Pancreas (tissue), 10 donors: ENCODE results near the gene EPHX1. TPM values are rescaled to one million over a fixed set of nuclear protein-coding genes. Genes with fewer than 3 reads are reported as not detected.
A peak's percentile ranks its signal among the peaks of the same experiment; 100 is the strongest.
"Not testable (repeated sequence)": the region's sequence is repeated elsewhere in the genome, so short reads cannot be mapped to it uniquely, and the experiment has no call there.

Experiments
- ATAC-seq, 4 donors: fragments of 200-7000 bp; cut with Tn5 transposase; one replicate each; pipeline versions ENCODE4 v1.8.0 to v1.9.1; 2020; ENCODE audit warnings: mild to moderate bottlenecking in 4 of 4, moderate library complexity in 4 of 4
- DNase-seq, 6 donors: peaks; one replicate each; pipeline ENCODE4 v3.0.0-alpha.2; 2020
- FAIRE-seq: peaks from 2 replicates; lab custom pipeline; 2012; peaks lifted over from hg19 to GRCh38; lab: Jason Lieb, UNC
- H3K27ac ChIP-seq, 4 donors: fragments of 200-600 bp; sonication (generic); 1 replicate in 3 of 4; 2 replicates in 1 of 4; pipeline versions ENCODE4 v1.5.0 to v1.8.0; 2020
- H3K27me3 ChIP-seq, 4 donors: fragments of 200-600 bp; one replicate each; pipeline ENCODE4 v1.8.0; 2021
- H3K36me3 ChIP-seq, 3 donors: fragments of 200-600 bp; sonication (generic) in 1 of 3; one replicate each; pipeline versions ENCODE4 v1.5.0 to v1.8.0; 2020 to 2021
- H3K4me1 ChIP-seq, 3 donors: fragments of 200-600 bp; one replicate each; pipeline ENCODE4 v1.8.0; 2021
- H3K4me3 ChIP-seq, 4 donors: fragments of 200-600 bp; sonication (generic) in 2 of 4; one replicate each; pipeline versions ENCODE4 v1.5.0 to v1.8.0; 2020 to 2021
- H3K9me3 ChIP-seq, 4 donors: fragments of 200-600 bp; one replicate each; pipeline ENCODE4 v1.8.0; 2021
- CTCF ChIP-seq, 4 donors: fragments of 200-600 bp; sonication (generic) in 3 of 4; IDR thresholded peaks; one replicate each; pipeline versions ENCODE4 v1.5.0 to v1.8.0; 2021; ENCODE audit warnings: antibody characterized with exemption in 4 of 4
- WGBS, 2 donors: extraction: QIAGEN DNeasy Blood & Tissue Kit; methylation state at CpG; one replicate each; pipeline ENCODE4 v1.1.7; 2013; 5-methylcytosine and 5-hydroxymethylcytosine counted together
- intact Hi-C, 3 donors: fragments of 100-400 bp; cut with DNase I; formaldehyde crosslinking; loops; one replicate each; pipeline versions ENCODE4 v1.11.1 to v1.14.2; 2022
- polyA plus RNA-seq, 2 donors: library from polyadenylated mRNA; stranded (reverse); fragments of 200-250 nt; gene quantifications; one replicate each; pipeline ENCODE4 v1.2.3, GENCODE V29; 2013
- total RNA-seq, 6 donors: library from RNA; stranded (reverse); fragmentation: NEBNext Ultra II Directional in 4 of 6; extraction: Animal tissue kit (Norgen Biotek cat#: 25700) in 4 of 6; gene quantifications; one replicate each; pipeline versions ENCODE4 v1.2.1 to v1.2.4, GENCODE V29; 2021 to 2023
- donor health status: healthy with polysubstance abuse.
- donor health status: DM: no; HTN: no; CAD: no; lungs with moderate emphysema.
- donor health status: DM: no; HTN: no; CAD: no.
- donor health status: control.
- donor health status: control.
- donor health status: Bipolar disorder and iron deficiency.
- donor health status: DM: yes; HTN: yes; CAD: no.
- donor health status: DM: no; HTN: no; CAD: no.
- donor health status: DM: no; HTN: no; CAD: no.
- donor health status: DM: yes; HTN: yes; CAD: no.

The EPHX1 gene
- 100 to 1,000 TPM in 5 of 6 donors, 10 to 100 TPM in 1; 87.2 to 168 (median 144) TPM for total RNA-seq
- 10 to 100 TPM; 26.1 to 58.0 TPM for polyA plus RNA-seq

- FAIRE-seq: no peak
- Histone ChIP-seq H3K9me3 (no peaks in the 10 kb centered on the region), H3K4me1 (peaks cover 31 to 37% (median 34%) of the 10 kb centered on the region in 3 donors), H3K4me3 (peak within 1 kb of the TSS; percentile 47 to 72 (median 58)), H3K36me3 (no peaks in the 10 kb centered on the region), H3K27ac (peak within 1 kb of the TSS; percentile 62 to 83 (median 76)), H3K27me3 (no peaks in the 10 kb centered on the region)
- peak; percentile 72 to 82 (median 77) for ATAC-seq
- peak in 1 of 4 donors; percentile 7 for TF ChIP-seq CTCF (IDR thresholded peaks at IDR 0.05)
- WGBS, 2 donors: 0 to 1% methylated on average over 56 to 80 of the region's 80 CpGs
- peak; percentile 88 to 96 (median 91) for DNase-seq
- intact Hi-C loops: no loop called here
Measured at GRCh38 chr1:225809842-225810578, at the start of gene EPHX1. EPHX1 (plus strand) TSS chr1:225810124; CDS start chr1:225828730, 18,606 bp downstream.

GRCh38 chr1:225760531-225760930 is 49.4 kb upstream of the EPHX1 start:
- no peak for TF ChIP-seq CTCF (IDR thresholded peaks at IDR 0.05)
- no peaks in the 10 kb centered on the region for H3K9me3 ChIP-seq
- intact Hi-C loops: no loop called here
- H3K36me3 ChIP-seq: no peaks in the 10 kb centered on the region
- WGBS, 2 donors: 93 to 99% methylated on average over 6 of the region's 6 CpGs
- ATAC-seq: no peak
- H3K27ac ChIP-seq: no peak overlapping the region
- H3K4me1 ChIP-seq: peaks cover 10 to 20% (median 12%) of the 10 kb centered on the region in 3 donors
- FAIRE-seq: no peak
- no peak overlapping the region for H3K4me3 ChIP-seq
- no peaks in the 10 kb centered on the region for H3K27me3 ChIP-seq
- no peak for DNase-seq

GRCh38 chr1:225761395-225761794 is 48.5 kb upstream of the EPHX1 start:
- 89 to 93% methylated on average over 6 of the region's 6 CpGs for WGBS, 2 donors
- DNase-seq, H3K4me3 ChIP-seq, H3K27ac ChIP-seq, intact Hi-C loops, H3K27me3 ChIP-seq, ATAC-seq, H3K36me3 ChIP-seq, FAIRE-seq, H3K9me3 ChIP-seq: not testable (repeated sequence)
- H3K4me1 ChIP-seq: peaks cover 10 to 17% (median 12%) of the 10 kb centered on the region in 3 donors

GRCh38 chr1:225762002-225762441 is 47.9 kb upstream of the EPHX1 start:
- FAIRE-seq: no peak
- H3K9me3 ChIP-seq: no peaks in the 10 kb centered on the region
- no peak for TF ChIP-seq CTCF (IDR thresholded peaks at IDR 0.05)
- DNase-seq: no peak
- H3K4me3 ChIP-seq: no peak overlapping the region
- WGBS, 2 donors: 89 to 95% methylated on average over 5 of the region's 5 CpGs
- ATAC-seq: no peak
- intact Hi-C loops: no loop called here
- H3K27ac ChIP-seq: peak overlapping the region in 2 of 4 donors; percentile 10 to 32
- no peaks in the 10 kb centered on the region for H3K36me3 ChIP-seq
- peaks cover 14 to 19% (median 16%) of the 10 kb centered on the region in 3 donors for H3K4me1 ChIP-seq
- H3K27me3 ChIP-seq: no peaks in the 10 kb centered on the region

GRCh38 chr1:225762444-225762843 is 47.5 kb upstream of the EPHX1 start:
- peaks cover 19 to 23% (median 20%) of the 10 kb centered on the region in 3 donors for H3K4me1 ChIP-seq
- DNase-seq (no peak), FAIRE-seq (no peak), ATAC-seq (peak in 2 of 4 donors; percentile 4 to 25)
- 76 to 82% methylated on average over 5 of the region's 5 CpGs for WGBS, 2 donors
- no peaks in the 10 kb centered on the region for H3K9me3 ChIP-seq
- no peaks in the 10 kb centered on the region for H3K27me3 ChIP-seq
- no peaks in the 10 kb centered on the region for H3K36me3 ChIP-seq
- intact Hi-C loops: no loop called here
- TF ChIP-seq CTCF (IDR thresholded peaks at IDR 0.05): no peak
- no peak overlapping the region for H3K4me3 ChIP-seq
- peak overlapping the region in 2 of 4 donors; percentile 10 to 32 for H3K27ac ChIP-seq
